Measurements from ENCODE around the gene CEP89. TPM values are rescaled to one million over a fixed set of nuclear protein-coding genes. Genes with fewer than 3 reads are reported as not detected.
"Not testable (repeated sequence)": the region's sequence is repeated elsewhere in the genome, so short reads cannot be mapped to it uniquely, and the experiment has no call there.

CEP89 gene
- total RNA-seq, 2 donors from 2014 or later: 4.6 to 8.3 TPM

DNA sequence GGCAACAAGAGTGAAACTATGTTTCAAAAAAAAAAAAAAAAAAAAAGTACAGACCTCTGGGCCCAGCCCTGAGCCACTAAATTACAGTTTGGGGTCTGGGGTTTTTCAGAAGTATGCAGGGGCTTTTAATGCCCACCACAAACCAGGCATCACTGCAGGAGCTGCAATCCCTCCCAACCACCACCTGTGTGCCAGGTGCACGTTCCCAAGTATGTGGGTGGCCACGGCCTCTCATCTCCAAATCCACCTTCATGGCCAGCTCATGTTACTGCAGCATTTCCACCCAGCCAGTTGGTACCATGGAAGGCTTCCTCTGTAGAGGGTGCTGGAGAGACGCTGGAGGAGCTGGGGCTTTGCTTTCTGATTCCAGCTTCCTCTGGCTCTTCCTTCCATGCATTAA lies 26.5 kb downstream of the CEP89 start:
- Histone ChIP-seq H3K27ac (no peak overlapping the region), H3K4me1 (no peaks in the 10 kb centered on the region), H3K36me3 (peaks cover 44% of the 10 kb centered on the region), H3K9me3 (no peaks in the 10 kb centered on the region), H3K27me3 (no peaks in the 10 kb centered on the region), H3K4me3 (no peak overlapping the region)
- TF ChIP-seq, protein P1, sequence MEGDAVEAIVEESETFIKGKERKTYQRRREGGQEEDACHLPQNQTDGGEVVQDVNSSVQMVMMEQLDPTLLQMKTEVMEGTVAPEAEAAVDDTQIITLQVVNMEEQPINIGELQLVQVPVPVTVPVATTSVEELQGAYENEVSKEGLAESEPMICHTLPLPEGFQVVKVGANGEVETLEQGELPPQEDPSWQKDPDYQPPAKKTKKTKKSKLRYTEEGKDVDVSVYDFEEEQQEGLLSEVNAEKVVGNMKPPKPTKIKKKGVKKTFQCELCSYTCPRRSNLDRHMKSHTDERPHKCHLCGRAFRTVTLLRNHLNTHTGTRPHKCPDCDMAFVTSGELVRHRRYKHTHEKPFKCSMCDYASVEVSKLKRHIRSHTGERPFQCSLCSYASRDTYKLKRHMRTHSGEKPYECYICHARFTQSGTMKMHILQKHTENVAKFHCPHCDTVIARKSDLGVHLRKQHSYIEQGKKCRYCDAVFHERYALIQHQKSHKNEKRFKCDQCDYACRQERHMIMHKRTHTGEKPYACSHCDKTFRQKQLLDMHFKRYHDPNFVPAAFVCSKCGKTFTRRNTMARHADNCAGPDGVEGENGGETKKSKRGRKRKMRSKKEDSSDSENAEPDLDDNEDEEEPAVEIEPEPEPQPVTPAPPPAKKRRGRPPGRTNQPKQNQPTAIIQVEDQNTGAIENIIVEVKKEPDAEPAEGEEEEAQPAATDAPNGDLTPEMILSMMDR (IDR thresholded peaks at IDR 0.05): no peak
- DNase-seq (ENCODE audit: low spot score): no peak

DNA sequence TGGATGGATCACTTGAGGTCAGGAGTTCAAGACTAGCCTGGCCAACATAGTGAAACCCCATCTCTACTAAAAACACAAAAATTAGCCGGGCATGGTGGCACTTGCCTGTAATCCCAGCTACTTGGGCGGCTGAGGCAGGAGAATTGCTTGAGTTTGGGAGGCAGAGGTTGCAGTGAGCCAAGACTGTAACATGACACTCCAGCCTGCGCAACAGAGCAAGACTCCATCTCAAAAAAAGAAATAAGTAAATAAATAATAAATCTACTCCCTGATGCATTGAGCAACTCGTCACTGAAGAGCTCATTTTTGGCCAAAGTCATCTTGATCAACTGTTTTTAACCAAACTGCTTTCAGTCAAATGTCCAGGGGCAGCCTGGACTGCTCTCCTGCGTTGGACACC lies 30.5 kb downstream of the CEP89 start:
- H3K27ac ChIP-seq; H3K27me3 ChIP-seq; H3K9me3 ChIP-seq; H3K4me1 ChIP-seq; DNase-seq (ENCODE audit: low spot score); H3K4me3 ChIP-seq: not testable (repeated sequence)
- peaks cover 55% of the 10 kb centered on the region for H3K36me3 ChIP-seq

DNA sequence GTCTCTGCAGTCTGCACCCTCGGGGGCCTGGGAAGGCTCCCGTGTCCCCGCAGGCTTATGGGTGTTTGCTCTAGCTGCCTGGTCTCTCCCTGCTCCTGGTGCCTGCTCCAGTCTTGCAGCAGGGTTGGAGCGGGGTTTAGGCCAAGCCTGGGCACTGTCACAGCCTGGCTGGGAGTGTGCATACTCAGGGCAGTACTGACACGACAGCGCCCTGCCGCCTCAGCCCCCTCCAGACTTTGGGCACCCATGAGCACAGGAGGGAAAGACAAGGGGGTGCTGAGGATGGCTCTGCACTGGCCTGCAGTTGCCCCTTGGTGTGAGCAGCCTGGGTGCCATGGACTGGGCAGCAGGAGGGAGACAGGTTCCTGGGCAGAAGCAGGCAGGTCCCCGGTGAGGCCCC lies 35.7 kb downstream of the CEP89 start:
- Histone ChIP-seq H3K9me3 (no peaks in the 10 kb centered on the region), H3K36me3 (peaks cover 37% of the 10 kb centered on the region), H3K27me3 (no peaks in the 10 kb centered on the region), H3K4me3 (no peak overlapping the region), H3K27ac (no peak overlapping the region), H3K4me1 (no peaks in the 10 kb centered on the region)
- TF ChIP-seq, protein P1 (IDR thresholded peaks at IDR 0.05): no peak
- no peak for DNase-seq (ENCODE audit: low spot score)

DNA sequence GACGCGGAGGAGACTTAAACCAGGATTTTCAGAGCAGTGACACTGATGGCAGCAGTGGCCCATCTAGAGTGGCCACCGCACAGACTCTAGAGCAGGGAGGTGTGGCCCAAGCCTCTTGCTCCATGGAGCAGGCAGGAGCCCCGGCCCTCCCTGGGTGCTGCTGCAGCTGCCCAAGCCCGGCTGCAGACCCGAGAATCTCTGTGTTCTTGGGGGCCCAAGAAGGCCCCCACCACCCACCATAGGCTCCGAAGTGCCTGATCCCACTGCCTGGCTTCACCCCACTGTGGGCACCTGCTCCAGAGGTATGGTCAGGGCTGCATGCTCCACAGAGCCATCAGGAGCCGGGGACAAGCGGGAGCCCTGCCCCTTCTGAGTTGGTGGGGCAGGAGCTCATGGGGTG lies 36.1 kb downstream of the CEP89 start:
- H3K36me3 ChIP-seq: peaks cover 42% of the 10 kb centered on the region
- H3K9me3 ChIP-seq: no peaks in the 10 kb centered on the region
- H3K4me1 ChIP-seq: no peaks in the 10 kb centered on the region
- no peaks in the 10 kb centered on the region for H3K27me3 ChIP-seq
- DNase-seq (ENCODE audit: low spot score): no peak
- H3K27ac ChIP-seq: no peak overlapping the region
- TF ChIP-seq, protein P1 (IDR thresholded peaks at IDR 0.05): no peak
- H3K4me3 ChIP-seq: no peak overlapping the region

DNA sequence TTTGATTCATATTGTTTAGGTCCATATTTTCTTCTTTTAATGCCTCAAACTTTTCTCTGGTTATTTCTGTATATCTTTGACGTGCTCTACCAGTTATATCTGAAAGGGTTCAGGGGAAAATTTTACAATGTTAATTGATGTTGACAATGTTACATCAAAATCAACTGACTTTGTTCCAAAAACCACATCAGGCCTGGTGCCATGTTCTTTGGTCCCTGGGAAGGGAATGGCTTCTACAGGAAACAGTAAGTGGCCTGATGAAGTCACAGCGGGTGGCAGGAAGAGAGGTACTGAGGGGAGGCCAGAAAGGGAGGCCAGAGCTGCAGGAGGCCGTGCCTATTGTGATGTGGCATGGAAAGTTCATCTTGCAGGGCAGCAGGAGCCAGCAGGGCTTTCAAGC lies 38.2 kb downstream of the CEP89 start:
- H3K4me1 ChIP-seq: no peaks in the 10 kb centered on the region
- no peak overlapping the region for H3K4me3 ChIP-seq
- H3K27me3 ChIP-seq: no peaks in the 10 kb centered on the region
- H3K9me3 ChIP-seq: no peaks in the 10 kb centered on the region
- no peak for DNase-seq (ENCODE audit: low spot score)
- no peak overlapping the region for H3K27ac ChIP-seq
- TF ChIP-seq, protein P1 (IDR thresholded peaks at IDR 0.05): no peak
- peaks cover 53% of the 10 kb centered on the region for H3K36me3 ChIP-seq

DNA sequence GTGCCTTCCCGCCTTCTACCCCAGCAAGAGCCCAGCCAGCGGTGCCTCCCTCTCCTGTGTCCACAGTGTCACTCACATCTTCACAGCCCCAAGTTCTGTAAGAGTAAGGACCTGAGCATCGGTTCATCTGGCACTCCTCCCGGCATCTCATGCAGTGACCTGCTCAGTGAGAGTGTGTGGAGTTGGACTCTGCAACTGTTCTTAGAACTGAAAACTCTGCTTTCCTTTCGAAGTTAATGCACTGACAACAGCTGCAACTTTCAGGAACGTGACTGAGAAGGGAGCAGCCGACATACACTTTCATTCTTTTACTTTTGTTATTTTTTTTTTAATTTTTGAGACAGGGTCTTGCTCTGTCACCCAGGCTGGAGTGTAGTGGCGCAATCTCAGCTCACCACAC lies 41.2 kb downstream of the CEP89 start:
- no peaks in the 10 kb centered on the region for H3K4me1 ChIP-seq
- H3K27me3 ChIP-seq: no peaks in the 10 kb centered on the region
- no peak for DNase-seq (ENCODE audit: low spot score)
- H3K27ac ChIP-seq: no peak overlapping the region
- peaks cover 0 to 6% of the 10 kb centered on the region in 2 donors for H3K9me3 ChIP-seq
- TF ChIP-seq, protein P1 (IDR thresholded peaks at IDR 0.05): no peak
- H3K36me3 ChIP-seq: peaks cover 33% of the 10 kb centered on the region
- H3K4me3 ChIP-seq: no peak overlapping the region

Data from right atrium auricular region (tissue), 2 donors.